ENCODE results near the gene ATG14. TPM values are rescaled to one million over a fixed set of nuclear protein-coding genes. Genes with fewer than 3 reads are reported as not detected.
A peak's percentile ranks its signal among the peaks of the same experiment; 100 is the strongest.
"Not testable (repeated sequence)": the region's sequence is repeated elsewhere in the genome, so short reads cannot be mapped to it uniquely, and the experiment has no call there.

ATG14 gene
- total RNA-seq, 2 experiments from 2014 or later, result 5.0 to 5.1 TPM

- intact Hi-C loops (cut with micrococcal nuclease), result no loop called here
- POLR2A ChIA-PET, result no interaction called here
- no peak overlapping the region for H3K27ac Mint-ChIP-seq
- no peak for DNase-seq
- H3K4me3 Mint-ChIP-seq, result no peak overlapping the region
- CTCF ChIA-PET, result interaction anchor here (0.9 to 1.1 kb wide), 2 partner anchors 28 to 113 kb away, joined by 4 to 5 read pairs; no protein-coding TSS in a partner anchor
- H3K9me3 Mint-ChIP-seq, result no peaks in the 10 kb centered on the region
- H3K36me3 Mint-ChIP-seq, result peaks cover 38% of the 10 kb centered on the region
- peaks cover 51% of the 10 kb centered on the region for H3K4me1 Mint-ChIP-seq (ENCODE audit: low read depth)
- H3K27me3 Mint-ChIP-seq, result no peaks in the 10 kb centered on the region
Measured at GRCh38 chr14:55383541-55384140, 28.0 kb downstream of the ATG14 start.

DNA sequence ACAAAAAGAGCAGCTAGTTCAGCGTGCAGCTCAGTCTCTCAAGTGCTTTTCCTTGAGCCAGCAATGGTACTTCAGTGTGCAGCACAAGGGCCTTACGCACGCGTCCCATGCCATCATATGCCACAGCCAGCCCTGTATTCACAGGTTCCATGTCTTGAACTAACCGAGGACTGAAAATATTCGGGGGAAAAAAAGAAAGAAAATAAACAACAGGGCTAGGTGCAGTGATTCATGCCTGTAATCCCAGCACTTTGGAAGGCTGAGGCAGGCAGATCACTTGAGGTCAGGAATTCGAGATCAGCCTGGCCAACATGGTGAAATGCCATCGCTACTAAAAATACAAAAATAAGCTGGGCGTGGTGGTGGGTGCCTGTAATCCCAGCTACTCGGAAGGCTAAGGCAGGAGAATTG is 28.6 kb downstream of the ATG14 start:
- Mint-ChIP-seq H3K4me1 (ENCODE audit: low read depth) (peaks cover 46% of the 10 kb centered on the region), H3K36me3 (peaks cover 35% of the 10 kb centered on the region)
- intact Hi-C loops (cut with micrococcal nuclease); DNase-seq; H3K27me3 Mint-ChIP-seq; H3K4me3 Mint-ChIP-seq; H3K27ac Mint-ChIP-seq; H3K9me3 Mint-ChIP-seq: not testable (repeated sequence)
- POLR2A ChIA-PET, result interaction anchor here (0.6 kb wide), 1 partner anchor 11 kb away, joined by 3 read pairs; no protein-coding TSS in a partner anchor
- CTCF ChIA-PET, result interaction anchor here (0.6 to 1.8 kb wide), 2 partner anchors 29 to 651 kb away, joined by 3 to 6 read pairs; no protein-coding TSS in a partner anchor

DNA sequence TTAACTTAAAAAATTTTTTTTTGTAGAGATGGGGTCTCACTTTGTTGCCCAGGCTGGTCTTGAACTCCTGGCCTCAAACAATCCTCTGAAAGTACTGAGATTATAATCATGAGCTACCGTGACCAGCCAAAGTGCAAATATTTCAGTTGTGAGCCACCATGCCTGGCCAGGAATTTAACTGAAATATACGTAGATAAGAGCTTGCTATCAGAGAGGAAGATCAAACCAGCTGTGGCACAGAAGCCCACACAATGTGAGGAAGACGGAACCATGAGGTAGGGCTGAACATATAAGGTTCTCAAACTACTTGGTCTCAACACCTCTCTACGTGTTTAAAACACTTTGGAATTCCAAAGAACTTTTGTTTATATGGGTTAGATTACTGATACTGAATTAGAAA is 29.1 kb downstream of the ATG14 start:
- DNase-seq, result no peak
- ChIA-PET CTCF (interaction anchor here (0.6 to 1.8 kb wide), 3 partner anchors 28 to 652 kb away, joined by 3 to 6 read pairs (median 3); no protein-coding TSS in a partner anchor), POLR2A (interaction anchor here (0.6 kb wide), 1 partner anchor 11 kb away, joined by 3 read pairs; no protein-coding TSS in a partner anchor)
- intact Hi-C loops (cut with micrococcal nuclease), result no loop called here
- H3K4me1 Mint-ChIP-seq (ENCODE audit: low read depth), result peaks cover 42% of the 10 kb centered on the region
- H3K27ac Mint-ChIP-seq, result no peak overlapping the region
- H3K4me3 Mint-ChIP-seq, result no peak overlapping the region
- no peaks in the 10 kb centered on the region for H3K9me3 Mint-ChIP-seq
- no peaks in the 10 kb centered on the region for H3K27me3 Mint-ChIP-seq
- peaks cover 38% of the 10 kb centered on the region for H3K36me3 Mint-ChIP-seq

DNA sequence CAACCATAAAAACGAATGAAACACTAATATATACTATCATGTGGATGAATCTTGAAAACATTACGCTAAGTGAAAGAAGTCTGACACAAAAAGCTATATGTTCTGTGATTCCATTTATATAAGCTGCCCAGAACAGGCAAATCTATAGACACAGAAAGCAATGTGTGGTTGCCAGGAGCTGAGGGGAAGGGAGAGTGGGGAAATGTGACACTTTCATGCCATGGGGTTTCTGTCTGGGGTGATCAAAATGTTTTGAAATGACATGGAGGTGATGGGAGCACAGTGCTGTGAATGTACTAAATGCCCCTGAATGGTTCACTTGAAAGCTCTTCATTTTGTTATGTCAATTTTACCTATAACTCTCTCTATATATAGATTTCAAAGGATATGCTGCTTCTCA is 30.1 kb downstream of the ATG14 start:
- intact Hi-C loops (cut with micrococcal nuclease), result no loop called here
- peaks cover 40% of the 10 kb centered on the region for H3K36me3 Mint-ChIP-seq
- DNase-seq, result peak; percentile 22
- no peaks in the 10 kb centered on the region for H3K27me3 Mint-ChIP-seq
- no peak overlapping the region for H3K4me3 Mint-ChIP-seq
- ChIA-PET POLR2A (interaction anchor here (0.6 kb wide), 1 partner anchor 22 kb away, joined by 3 read pairs; no protein-coding TSS in a partner anchor), CTCF (interaction anchor here (1.8 kb wide), 1 partner anchor 27 kb away, joined by 6 read pairs; no protein-coding TSS in a partner anchor)
- H3K9me3 Mint-ChIP-seq, result no peaks in the 10 kb centered on the region
- H3K27ac Mint-ChIP-seq, result peak overlapping the region; percentile 70
- peaks cover 35% of the 10 kb centered on the region for H3K4me1 Mint-ChIP-seq (ENCODE audit: low read depth)

DNA sequence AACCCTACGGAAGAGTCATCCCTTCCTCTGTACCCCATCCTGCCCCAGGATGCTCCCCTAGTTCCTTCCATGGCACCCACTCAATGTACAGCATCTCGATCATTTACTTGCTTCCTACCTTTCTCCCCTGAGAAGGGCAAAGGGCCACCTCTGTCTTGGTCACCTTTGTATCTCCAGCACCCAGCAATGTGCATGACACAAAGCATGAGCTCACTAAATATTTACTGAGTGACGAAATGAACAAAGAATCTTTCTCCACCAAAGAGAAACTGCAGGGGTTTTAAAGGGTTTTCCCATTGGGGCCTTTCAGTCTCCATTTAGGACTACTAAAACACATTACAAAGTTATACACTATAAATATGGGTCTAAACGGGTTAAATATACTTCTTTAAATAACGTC is 30.6 kb downstream of the ATG14 start:
- Mint-ChIP-seq H3K9me3 (no peaks in the 10 kb centered on the region), H3K36me3 (peaks cover 46% of the 10 kb centered on the region), H3K27me3 (no peaks in the 10 kb centered on the region), H3K27ac (peak overlapping the region; percentile 55), H3K4me1 (ENCODE audit: low read depth) (peaks cover 34% of the 10 kb centered on the region), H3K4me3 (no peak overlapping the region)
- ChIA-PET CTCF (interaction anchor here (1.8 kb wide), 1 partner anchor 27 kb away, joined by 6 read pairs; no protein-coding TSS in a partner anchor), POLR2A (interaction anchor here (0.6 kb wide), 1 partner anchor 22 kb away, joined by 3 read pairs; no protein-coding TSS in a partner anchor)
- intact Hi-C loops (cut with micrococcal nuclease), result no loop called here
- no peak for DNase-seq

DNA sequence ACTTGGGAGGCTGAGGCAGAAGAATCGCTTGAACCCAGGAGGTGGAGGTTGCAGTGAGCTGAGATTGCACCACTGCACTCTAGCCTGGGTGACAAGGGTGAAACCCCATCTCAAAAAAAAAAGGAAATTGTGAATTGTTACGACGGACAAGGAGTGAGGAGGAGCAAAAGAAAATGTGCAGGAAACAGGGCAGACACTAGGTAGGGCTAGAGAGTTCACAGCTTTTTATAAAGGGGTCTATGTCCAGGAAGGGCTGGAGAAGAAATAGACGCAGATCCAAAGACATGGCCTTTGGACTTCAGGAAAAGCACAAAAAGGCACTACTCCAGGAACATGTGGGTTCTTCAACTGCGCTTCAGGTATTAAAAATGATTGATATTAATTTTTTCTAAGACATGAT is 34.4 kb downstream of the ATG14 start:
- Mint-ChIP-seq H3K4me3 (no peak overlapping the region), H3K27ac (no peak overlapping the region), H3K27me3 (no peaks in the 10 kb centered on the region), H3K9me3 (no peaks in the 10 kb centered on the region), H3K36me3 (peaks cover 41% of the 10 kb centered on the region), H3K4me1 (ENCODE audit: low read depth) (peaks cover 49% of the 10 kb centered on the region)
- DNase-seq, result no peak
- intact Hi-C loops (cut with micrococcal nuclease), result no loop called here
- POLR2A ChIA-PET, result no interaction called here
- CTCF ChIA-PET, result no interaction called here

DNA sequence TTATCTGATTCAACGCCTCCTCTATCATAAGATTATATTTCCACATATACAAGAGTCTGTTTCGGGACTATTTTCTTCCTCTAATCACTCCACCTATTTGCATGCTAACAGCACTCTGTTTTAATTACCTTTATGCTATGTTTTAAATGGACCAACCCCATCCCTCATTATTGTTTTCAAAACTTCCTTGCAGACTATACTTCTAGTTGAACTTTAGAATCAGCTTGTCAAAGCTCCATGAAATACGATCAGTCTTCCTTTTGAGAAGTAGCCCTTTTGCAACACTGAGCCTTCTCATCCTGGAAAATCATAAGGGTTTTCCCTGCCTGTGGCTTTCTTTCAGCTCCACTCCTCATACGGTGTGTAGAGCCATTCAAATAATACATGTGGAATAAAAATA is 36.9 kb downstream of the ATG14 start:
- POLR2A ChIA-PET, result interaction anchor here (0.7 to 1.7 kb wide), 9 partner anchors 11 to 324 kb away, joined by 3 to 6 read pairs (median 3); partner anchors contain the start of gene MAPK1IP1L

GRCh38 chr14:55373784-55374705 is 37.6 kb downstream of the ATG14 start:
- Mint-ChIP-seq H3K27ac (peak overlapping the region; percentile 91), H3K36me3 (peaks cover 29% of the 10 kb centered on the region), H3K4me3 (peak overlapping the region; percentile 49), H3K27me3 (no peaks in the 10 kb centered on the region), H3K9me3 (no peaks in the 10 kb centered on the region), H3K4me1 (ENCODE audit: low read depth) (peaks cover 45% of the 10 kb centered on the region)
- peak; percentile 45 for DNase-seq
- ChIA-PET CTCF (interaction anchor here (0.6 to 1.9 kb wide), 9 partner anchors 12 to 161 kb away, joined by 3 to 11 read pairs (median 5); partner anchors contain the start of gene FBXO34), POLR2A (interaction anchor here (0.7 to 1.7 kb wide), 9 partner anchors 11 to 323 kb away, joined by 3 to 6 read pairs (median 3); partner anchors contain the start of gene MAPK1IP1L)
- intact Hi-C loops (cut with micrococcal nuclease), result loop anchor here (1.0 to 5.0 kb wide), 6 partner anchors 12 to 277 kb away; no protein-coding TSS in a partner anchor

More for the DNA sequence above, 36.9 kb downstream of the ATG14 start:
- no peak for DNase-seq
- Mint-ChIP-seq H3K36me3 (peaks cover 28% of the 10 kb centered on the region), H3K27me3 (no peaks in the 10 kb centered on the region), H3K4me3 (peak overlapping the region; percentile 21), H3K27ac (peak overlapping the region; percentile 91), H3K4me1 (ENCODE audit: low read depth) (peaks cover 45% of the 10 kb centered on the region), H3K9me3 (no peaks in the 10 kb centered on the region)
- CTCF ChIA-PET, result interaction anchor here (0.7 to 1.9 kb wide), 7 partner anchors 11 to 162 kb away, joined by 3 to 11 read pairs (median 5); partner anchors contain the start of gene FBXO34
- intact Hi-C loops (cut with micrococcal nuclease), result loop anchor here (1.0 to 5.0 kb wide), 5 partner anchors 12 to 277 kb away; no protein-coding TSS in a partner anchor

GRCh38 chr14:55372825-55373224 is 38.8 kb downstream of the ATG14 start:
- no peak for DNase-seq
- Mint-ChIP-seq H3K36me3 (peaks cover 27% of the 10 kb centered on the region), H3K27ac (peak overlapping the region; percentile 91), H3K27me3 (no peaks in the 10 kb centered on the region), H3K4me3 (no peak overlapping the region), H3K9me3 (no peaks in the 10 kb centered on the region), H3K4me1 (ENCODE audit: low read depth) (peaks cover 45% of the 10 kb centered on the region)
- intact Hi-C loops (cut with micrococcal nuclease), result loop anchor here (2.0 to 5.0 kb wide), 2 partner anchors 18 to 276 kb away; no protein-coding TSS in a partner anchor
- ChIA-PET CTCF (interaction anchor here (1.1 to 2.8 kb wide), 6 partner anchors 14 to 127 kb away, joined by 3 to 21 read pairs (median 5); no protein-coding TSS in a partner anchor), POLR2A (interaction anchor here (1.7 kb wide), 1 partner anchor 13 kb away, joined by 8 read pairs; no protein-coding TSS in a partner anchor)

- H3K27ac Mint-ChIP-seq, result peak overlapping the region; percentile 91
- peaks cover 28% of the 10 kb centered on the region for H3K36me3 Mint-ChIP-seq
- no peak for DNase-seq
- no peaks in the 10 kb centered on the region for H3K9me3 Mint-ChIP-seq
- ChIA-PET CTCF (interaction anchor here (1.1 to 2.8 kb wide), 6 partner anchors 14 to 127 kb away, joined by 3 to 21 read pairs (median 5); no protein-coding TSS in a partner anchor), POLR2A (interaction anchor here (1.2 to 1.7 kb wide), 2 partner anchors 10 to 14 kb away, joined by 3 to 8 read pairs; no protein-coding TSS in a partner anchor)
- H3K4me3 Mint-ChIP-seq, result no peak overlapping the region
- intact Hi-C loops (cut with micrococcal nuclease), result loop anchor here (2.0 to 5.0 kb wide), 2 partner anchors 18 to 275 kb away; no protein-coding TSS in a partner anchor
- H3K27me3 Mint-ChIP-seq, result no peaks in the 10 kb centered on the region
- peaks cover 45% of the 10 kb centered on the region for H3K4me1 Mint-ChIP-seq (ENCODE audit: low read depth)
Measured at GRCh38 chr14:55372423-55372822, 39.2 kb downstream of the ATG14 start.

- Mint-ChIP-seq H3K27ac (peak overlapping the region; percentile 15), H3K9me3 (no peaks in the 10 kb centered on the region), H3K4me3 (no peak overlapping the region), H3K4me1 (ENCODE audit: low read depth) (peaks cover 40% of the 10 kb centered on the region), H3K36me3 (peaks cover 14% of the 10 kb centered on the region), H3K27me3 (no peaks in the 10 kb centered on the region)
- ChIA-PET CTCF (interaction anchor here (1.5 to 2.8 kb wide), 2 partner anchors 17 to 44 kb away, joined by 3 to 21 read pairs; no protein-coding TSS in a partner anchor), POLR2A (no interaction called here)
- DNase-seq, result no peak
- intact Hi-C loops (cut with micrococcal nuclease), result loop anchor here (5.0 kb wide), 1 partner anchor 274 kb away; no protein-coding TSS in a partner anchor
Measured at GRCh38 chr14:55370883-55371455, 40.7 kb downstream of the ATG14 start.
